ENCODE results near the gene MAP4. TPM values are rescaled to one million over a fixed set of nuclear protein-coding genes. Genes with fewer than 3 reads are reported as not detected.
A peak's percentile ranks its signal among the peaks of the same experiment; 100 is the strongest.

The MAP4 gene
- total and polyA plus RNA-seq, 2 experiments from 2014 or later = 121 to 235 TPM

DNA sequence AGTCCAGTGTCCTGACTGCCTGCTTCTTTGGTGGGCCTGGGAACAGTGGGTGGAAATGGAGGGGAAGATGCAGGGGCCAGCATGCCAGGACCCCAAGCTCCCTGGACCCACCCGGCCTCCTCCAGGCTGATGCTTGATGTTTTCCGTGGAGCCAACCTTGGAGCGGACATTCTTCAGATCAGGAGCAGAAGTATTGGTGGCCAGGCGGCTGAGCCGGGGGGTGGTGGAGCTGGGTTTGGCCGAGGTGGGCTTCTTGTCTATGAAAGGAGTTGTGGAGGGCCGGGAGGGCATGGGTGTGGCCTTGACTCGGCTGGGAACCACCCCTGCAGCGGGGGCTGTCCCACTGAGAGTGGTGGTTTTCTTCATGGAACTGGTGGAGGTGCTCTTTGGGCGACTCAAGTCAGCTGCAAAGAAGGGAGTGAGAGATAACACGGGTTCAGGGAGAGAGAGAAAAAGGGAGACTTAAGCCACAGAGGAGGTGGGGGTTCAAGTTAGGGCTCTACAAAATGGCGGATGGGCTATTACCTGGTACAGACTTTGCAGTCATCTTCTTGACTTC lies 145.4 kb downstream of the MAP4 start:
- Histone ChIP-seq H3K36me3 (ENCODE audit: low read depth) (peaks cover 83% of the 10 kb centered on the region), H3K27ac (no peak overlapping the region; the same call in 1 of the 2 replicates), H3K4me2 (ENCODE audit: unreplicated experiment) (no peak overlapping the region), H3K9ac (no peak overlapping the region; the same call in 1 of the 2 replicates), H3K9me3 (ENCODE audit: low read depth) (no peaks in the 10 kb centered on the region), H3K27me3 (replicated peaks; ENCODE audit: insufficient read depth) (no peaks in the 10 kb centered on the region), H3K4me1 (ENCODE audit: insufficient read depth) (no peaks in the 10 kb centered on the region), H3K9me2 (ENCODE audit: insufficient read depth) (no peaks in the 10 kb centered on the region), H3K79me2 (ENCODE audit: insufficient read depth) (peaks cover 17% of the 10 kb centered on the region; the same call in 1 of the 2 replicates), H3K4me3 (no peak overlapping the region), H2AFZ (no peak overlapping the region), H4K20me1 (ENCODE audit: insufficient read depth) (no peaks in the 10 kb centered on the region), H3F3A (ENCODE audit: insufficient read depth) (0 out of 2 replicates have a peak, but pooled peaks cover 10% of the 10 kb centered on the region)
- TF ChIP-seq EZH2phosphoT487 (IDR thresholded peaks at IDR 0.05; ENCODE audit: insufficient read depth, low read depth) (no peak), EZH2 (IDR thresholded peaks at IDR 0.05; ENCODE audit: insufficient read depth, poor library complexity, severe bottlenecking) (no peak)
- in situ Hi-C loops (cut with MboI) = no loop called here
- 81 to 87% methylated on average over 11 to 12 of the region's 12 CpGs for WGBS, 2 experiments (ENCODE audit: low coverage in 1 of 2, low lambda C conversion rate in 2 of 2, missing lambda C conversion rate in 2 of 2)
- no peak for DNase-seq

DNA sequence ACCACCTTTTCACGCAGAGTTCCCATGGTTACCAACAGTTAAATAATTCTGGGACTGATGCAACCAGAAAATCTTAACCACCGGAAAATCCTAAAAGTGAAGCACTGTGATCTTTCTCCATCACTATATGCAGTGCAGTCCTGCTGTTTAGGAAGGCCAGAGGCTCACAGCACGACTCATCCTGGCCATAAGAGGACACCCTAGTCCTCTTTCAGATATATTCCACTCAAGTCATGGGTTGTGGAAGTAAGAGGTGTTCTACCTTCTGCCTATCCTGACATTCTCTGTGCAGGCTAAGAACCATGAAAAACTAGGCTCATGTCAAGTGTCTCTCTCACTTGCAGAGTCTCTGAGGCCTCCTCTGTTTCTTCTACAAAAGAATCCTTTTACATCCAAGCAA lies 146.1 kb downstream of the MAP4 start:
- no peak overlapping the region; the same call in 1 of the 2 replicates for H3K27ac ChIP-seq
- H3K9me3 ChIP-seq (ENCODE audit: low read depth) = no peaks in the 10 kb centered on the region
- no peaks in the 10 kb centered on the region for H3K4me1 ChIP-seq (ENCODE audit: insufficient read depth)
- peak; percentile 47 for DNase-seq
- no peaks in the 10 kb centered on the region for H4K20me1 ChIP-seq (ENCODE audit: insufficient read depth)
- no peak overlapping the region; the same call in 1 of the 2 replicates for H3K9ac ChIP-seq
- TF ChIP-seq EZH2phosphoT487 (IDR thresholded peaks at IDR 0.05; ENCODE audit: insufficient read depth, low read depth) (no peak), EZH2 (IDR thresholded peaks at IDR 0.05; ENCODE audit: insufficient read depth, poor library complexity, severe bottlenecking) (no peak)
- H3K9me2 ChIP-seq (ENCODE audit: insufficient read depth) = no peaks in the 10 kb centered on the region
- 83 to 86% methylated on average over 3 of the region's 3 CpGs for WGBS, 2 experiments (ENCODE audit: low coverage in 1 of 2, low lambda C conversion rate in 2 of 2, missing lambda C conversion rate in 2 of 2)
- H3K4me3 ChIP-seq = no peak overlapping the region
- peaks cover 12% of the 10 kb centered on the region; the same call in 1 of the 2 replicates for H3K79me2 ChIP-seq (ENCODE audit: insufficient read depth)
- no peak overlapping the region for H3K4me2 ChIP-seq (ENCODE audit: unreplicated experiment)
- 0 out of 2 replicates have a peak, but pooled peaks cover 10% of the 10 kb centered on the region for H3F3A ChIP-seq (ENCODE audit: insufficient read depth)
- H3K36me3 ChIP-seq (ENCODE audit: low read depth) = peaks cover 78% of the 10 kb centered on the region
- no peak overlapping the region for H2AFZ ChIP-seq
- no peaks in the 10 kb centered on the region for H3K27me3 ChIP-seq (replicated peaks; ENCODE audit: insufficient read depth)
- in situ Hi-C loops (cut with MboI) = no loop called here

DNA sequence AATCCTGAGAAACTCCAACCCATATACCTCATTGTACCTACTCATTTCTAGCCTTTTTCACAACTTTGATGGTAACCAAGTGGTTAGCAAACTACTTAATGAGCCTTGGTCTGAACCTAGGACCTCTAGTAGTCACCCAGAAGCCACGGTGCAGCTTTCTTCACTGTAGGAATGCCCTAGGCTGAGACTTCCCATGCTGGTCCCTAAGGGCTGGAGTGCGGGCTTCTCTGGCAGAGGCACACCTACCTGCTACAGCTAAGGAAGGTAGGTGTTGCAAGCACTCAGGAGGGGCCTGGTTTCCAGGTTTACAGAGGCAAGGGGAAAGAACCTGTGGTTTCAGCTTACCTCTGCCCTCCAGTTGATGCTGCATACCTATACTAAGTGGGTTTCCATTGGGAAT lies 147.9 kb downstream of the MAP4 start:
- Histone ChIP-seq H3K9ac (no peak overlapping the region), H3K4me2 (ENCODE audit: unreplicated experiment) (no peak overlapping the region), H3K9me3 (ENCODE audit: low read depth) (no peaks in the 10 kb centered on the region), H3K9me2 (ENCODE audit: insufficient read depth) (no peaks in the 10 kb centered on the region), H3K4me1 (ENCODE audit: insufficient read depth) (no peaks in the 10 kb centered on the region), H3K36me3 (ENCODE audit: low read depth) (peaks cover 70% of the 10 kb centered on the region), H3F3A (ENCODE audit: insufficient read depth) (0 out of 2 replicates have a peak, but pooled peaks cover 4% of the 10 kb centered on the region), H3K79me2 (ENCODE audit: insufficient read depth) (0 out of 2 replicates have a peak, but pooled peaks cover 10% of the 10 kb centered on the region), H3K27me3 (replicated peaks; ENCODE audit: insufficient read depth) (no peaks in the 10 kb centered on the region), H4K20me1 (ENCODE audit: insufficient read depth) (no peaks in the 10 kb centered on the region), H2AFZ (no peak overlapping the region), H3K27ac (no peak overlapping the region), H3K4me3 (no peak overlapping the region)
- in situ Hi-C loops (cut with MboI) = loop anchor here (10.0 kb wide), 1 partner anchor 296 kb away; no protein-coding TSS in a partner anchor
- DNase-seq = no peak
- no peak for TF ChIP-seq EZH2 (IDR thresholded peaks at IDR 0.05; ENCODE audit: insufficient read depth, poor library complexity, severe bottlenecking)
- TF ChIP-seq EZH2phosphoT487 (IDR thresholded peaks at IDR 0.05; ENCODE audit: insufficient read depth, low read depth) = no peak
- 97 to 98% methylated on average over 2 of the region's 2 CpGs for whole genome bisulfite sequencing, 2 experiments (ENCODE audit: low coverage in 1 of 2, low lambda C conversion rate in 2 of 2, missing lambda C conversion rate in 2 of 2)

- H3K36me3 ChIP-seq (ENCODE audit: low read depth) = peaks cover 63% of the 10 kb centered on the region
- no peaks in the 10 kb centered on the region for H3K9me3 ChIP-seq (ENCODE audit: low read depth)
- no peak overlapping the region for H3K4me3 ChIP-seq
- H4K20me1 ChIP-seq (ENCODE audit: insufficient read depth) = no peaks in the 10 kb centered on the region
- no peaks in the 10 kb centered on the region for H3K9me2 ChIP-seq (ENCODE audit: insufficient read depth)
- no peak overlapping the region for H3K9ac ChIP-seq
- in situ Hi-C loops (cut with MboI) = loop anchor here (10.0 kb wide), 1 partner anchor 297 kb away; no protein-coding TSS in a partner anchor
- DNase-seq = no peak
- TF ChIP-seq EZH2 (IDR thresholded peaks at IDR 0.05; ENCODE audit: insufficient read depth, poor library complexity, severe bottlenecking) = no peak
- no peak for TF ChIP-seq EZH2phosphoT487 (IDR thresholded peaks at IDR 0.05; ENCODE audit: insufficient read depth, low read depth)
- H3K4me1 ChIP-seq (ENCODE audit: insufficient read depth) = no peaks in the 10 kb centered on the region
- no peak overlapping the region for H2AFZ ChIP-seq
- no peak overlapping the region for H3K27ac ChIP-seq
- H3F3A ChIP-seq (ENCODE audit: insufficient read depth) = 0 out of 2 replicates have a peak, but pooled peaks cover 4% of the 10 kb centered on the region
- H3K27me3 ChIP-seq (replicated peaks; ENCODE audit: insufficient read depth) = no peaks in the 10 kb centered on the region
- no peak overlapping the region for H3K4me2 ChIP-seq (ENCODE audit: unreplicated experiment)
- 89 to 92% methylated on average over 8 of the region's 8 CpGs for WGBS, 2 experiments (ENCODE audit: low coverage in 1 of 2, low lambda C conversion rate in 2 of 2, missing lambda C conversion rate in 2 of 2)
- H3K79me2 ChIP-seq (ENCODE audit: insufficient read depth) = 0 out of 2 replicates have a peak, but pooled peaks cover 10% of the 10 kb centered on the region
These were observed 148.7 kb downstream of the MAP4 start for GRCh38 chr3:47867451-47868044.

Data from GM23248 (cell line).